Measurements from ENCODE around the gene SEZ6L2.
"Not testable (repeated sequence)": the region's sequence is repeated elsewhere in the genome, so short reads cannot be mapped to it uniquely, and the experiment has no call there.

The SEZ6L2 gene

GRCh38 chr16:29849505-29849904 lies 49.8 kb downstream of the SEZ6L2 start:
- no peak for DNase-seq

GRCh38 chr16:29848420-29849297 lies 50.7 kb downstream of the SEZ6L2 start:
- peak; percentile 75 to 85 for DNase-seq

- DNase-seq = no peak
These were observed 53.7 kb downstream of the SEZ6L2 start for GRCh38 chr16:29845656-29846055.

GRCh38 chr16:29844575-29845331 lies 54.6 kb downstream of the SEZ6L2 start:
- no peak for DNase-seq

GRCh38 chr16:29843931-29844330 lies 55.4 kb downstream of the SEZ6L2 start:
- DNase-seq = no peak

- no peak for DNase-seq
These were observed 56.5 kb downstream of the SEZ6L2 start for GRCh38 chr16:29842732-29843346.

GRCh38 chr16:29841631-29842030 lies 57.7 kb downstream of the SEZ6L2 start:
- no peak for DNase-seq

- DNase-seq = no peak
These were observed 59.1 kb downstream of the SEZ6L2 start for GRCh38 chr16:29840240-29840639.

GRCh38 chr16:29839822-29840221 lies 59.5 kb downstream of the SEZ6L2 start:
- no peak for DNase-seq

- DNase-seq = no peak
These were observed 61.5 kb downstream of the SEZ6L2 start for GRCh38 chr16:29837841-29838240.

- no peak for DNase-seq
These were observed 62.7 kb downstream of the SEZ6L2 start for GRCh38 chr16:29836623-29837022.

GRCh38 chr16:29835926-29836325 lies 63.4 kb downstream of the SEZ6L2 start:
- DNase-seq = no peak

GRCh38 chr16:29834079-29834478 lies 65.3 kb downstream of the SEZ6L2 start:
- DNase-seq = no peak

GRCh38 chr16:29833219-29833618 lies 66.1 kb downstream of the SEZ6L2 start:
- DNase-seq = not testable (repeated sequence)

- DNase-seq = no peak
These were observed 67.9 kb downstream of the SEZ6L2 start for GRCh38 chr16:29831490-29831889.

- no peak for DNase-seq
These were observed 68.6 kb downstream of the SEZ6L2 start for GRCh38 chr16:29830774-29831173.

GRCh38 chr16:29826342-29826695 lies 73.0 kb downstream of the SEZ6L2 start:
- DNase-seq = no peak

GRCh38 chr16:29825145-29826044 lies 74.0 kb downstream of the SEZ6L2 start:
- DNase-seq = peak in 1 of 2 experiments; percentile 40

GRCh38 chr16:29824589-29825144 lies 74.7 kb downstream of the SEZ6L2 start:
- DNase-seq = no peak

- DNase-seq = no peak
These were observed 77.7 kb downstream of the SEZ6L2 start for GRCh38 chr16:29821643-29822115.
